Neuronal stem cell (in vitro differentiated cells): ENCODE results near the gene INAFM2.
A peak's percentile ranks its signal among the peaks of the same experiment; 100 is the strongest.

ENCODE experiments used
- DNase-seq: peaks from one replicate; pipeline ENCODE4 v3.0.0-alpha.2; 2013; ENCODE audit warnings: low spot score
- H2AFZ ChIP-seq: one replicate; pipeline ENCODE4 v1.6.1; 2013; ENCODE audit warnings: mild to moderate bottlenecking, low read length, inconsistent platforms
- H2AK5ac ChIP-seq: 2 replicates; pipeline ENCODE4 v1.6.1; 2013; ENCODE audit warnings: low read depth, mild to moderate bottlenecking, inconsistent platforms, low read length, moderate library complexity, mixed read lengths
- H2BK120ac ChIP-seq: 2 replicates; pipeline ENCODE4 v1.6.1; 2013; ENCODE audit warnings: low read depth, mild to moderate bottlenecking, inconsistent platforms, low read length, moderate library complexity, mixed read lengths
- H2BK12ac ChIP-seq: one replicate; pipeline ENCODE4 v1.6.1; 2013; ENCODE audit warnings: low read length, inconsistent platforms
- H2BK15ac ChIP-seq: 2 replicates; pipeline ENCODE4 v1.6.1; 2013; ENCODE audit warnings: mild to moderate bottlenecking, low read length, inconsistent platforms, mixed read lengths
- H2BK5ac ChIP-seq: one replicate; pipeline ENCODE4 v1.6.1; 2013; ENCODE audit warnings: inconsistent platforms, mild to moderate bottlenecking, low read length, moderate library complexity
- H3K14ac ChIP-seq: one replicate; pipeline ENCODE4 v1.6.1; 2013; ENCODE audit warnings: low read length, inconsistent platforms
- H3K18ac ChIP-seq: 2 replicates; pipeline ENCODE4 v1.6.1; 2013; ENCODE audit warnings: low read length, inconsistent platforms
- H3K23ac ChIP-seq: 2 replicates; pipeline ENCODE4 v1.6.1; 2013; ENCODE audit warnings: low read depth, mild to moderate bottlenecking, mixed read lengths, low read length, inconsistent platforms; ENCODE audit not compliant: poor library complexity
- H3K27ac ChIP-seq: replicated peaks from 3 replicates; pipeline ENCODE4 v1.5.1; 2013; ENCODE audit warnings: low read length, inconsistent platforms
- H3K27me3 ChIP-seq, 3 experiments: 2 replicates each; pipeline ENCODE4 v1.6.1; 2013; ENCODE audit warnings: low read length in 3 of 3, mild to moderate bottlenecking in 2 of 3, inconsistent platforms in 1 of 3, low read depth in 1 of 3, mixed read lengths in 1 of 3, moderate library complexity in 1 of 3; ENCODE audit not compliant: control insufficient read depth in 3 of 3, insufficient read depth in 3 of 3
- H3K36me3 ChIP-seq, 2 donors: replicated peaks in 1 of 2; 2 replicates each; pipeline ENCODE4 v1.6.1; 2013; ENCODE audit warnings: low read length in 2 of 2; ENCODE audit not compliant: control insufficient read depth in 2 of 2, insufficient read depth in 2 of 2
- H3K4ac ChIP-seq: 2 replicates; pipeline ENCODE4 v1.6.1; 2013; ENCODE audit warnings: inconsistent platforms, mild to moderate bottlenecking, low read length, moderate library complexity
- H3K4me1 ChIP-seq, 2 donors: 1 replicate in 1 of 2; 2 replicates in 1 of 2; pipeline ENCODE4 v1.6.1; 2013; ENCODE audit warnings: low read length in 2 of 2, low read depth in 1 of 2; ENCODE audit not compliant: control insufficient read depth in 2 of 2, insufficient read depth in 1 of 2
- H3K4me2 ChIP-seq: one replicate; pipeline ENCODE4 v1.6.1; 2013; ENCODE audit warnings: mild to moderate bottlenecking, low read length, inconsistent platforms; ENCODE audit not compliant: insufficient read depth, poor library complexity, severe bottlenecking
- H3K4me3 ChIP-seq, 2 donors: 2 replicates each; pipeline ENCODE4 v1.5.1; 2013; ENCODE audit warnings: low read length in 2 of 2, mild to moderate bottlenecking in 2 of 2, inconsistent platforms in 1 of 2, moderate library complexity in 1 of 2
- H3K79me1 ChIP-seq: one replicate; pipeline ENCODE4 v1.6.1; 2013; ENCODE audit warnings: low read depth, mild to moderate bottlenecking, inconsistent platforms, low read length, moderate library complexity
- H3K9ac ChIP-seq: one replicate; pipeline ENCODE4 v1.6.1; 2013; ENCODE audit warnings: mild to moderate bottlenecking, low read depth, low read length, inconsistent platforms; ENCODE audit not compliant: poor library complexity
- H3K9me3 ChIP-seq, 2 donors: replicated peaks in 1 of 2; 2 replicates each; pipeline versions ENCODE3 to v1.6.1; 2013; ENCODE audit warnings: low read length in 2 of 2, mild to moderate bottlenecking in 2 of 2, inconsistent platforms in 1 of 2, low read depth in 1 of 2, mixed read lengths in 1 of 2, moderate library complexity in 1 of 2; ENCODE audit not compliant: control insufficient read depth in 2 of 2, insufficient read depth in 1 of 2
- H4K8ac ChIP-seq: one replicate; pipeline ENCODE4 v1.6.1; 2013; ENCODE audit warnings: low read depth, mild to moderate bottlenecking, inconsistent platforms, low read length, moderate library complexity
- H4K91ac ChIP-seq: one replicate; pipeline ENCODE4 v1.6.1; 2013; ENCODE audit warnings: low read length, low read depth, mild to moderate bottlenecking, inconsistent platforms; ENCODE audit not compliant: poor library complexity
- WGBS, 2 donors: extraction: QIAGEN DNeasy Blood & Tissue Kit; methylation state at CpG; one replicate each; pipeline ENCODE4 v1.1.7; 2013; ENCODE audit warnings: missing lambda C conversion rate in 2 of 2, mixed read lengths in 1 of 2; ENCODE audit not compliant: insufficient read length in 2 of 2, insufficient replicate concordance in 1 of 2; ENCODE audit errors: extremely low coverage in 2 of 2; 5-methylcytosine and 5-hydroxymethylcytosine counted together

Gene INAFM2

DNA sequence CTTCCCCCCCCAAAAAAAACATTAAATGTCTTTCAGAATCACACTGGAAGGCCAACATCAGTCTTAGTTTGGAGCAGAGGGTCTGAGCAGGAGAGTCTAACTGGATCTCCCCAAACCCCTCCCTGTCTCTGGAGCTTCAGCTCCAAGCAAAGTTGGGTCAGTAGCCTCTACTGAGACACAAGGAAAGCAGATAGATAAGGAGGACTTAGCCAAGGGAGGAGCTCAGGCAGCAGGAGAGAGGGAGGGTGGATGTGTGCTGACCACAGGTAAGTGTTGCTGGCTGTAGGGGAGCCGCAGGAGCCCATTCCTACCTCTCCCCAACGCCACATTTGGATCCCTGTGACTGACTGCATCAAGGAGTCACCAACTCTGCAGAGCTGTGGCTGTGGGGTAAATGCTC is 22.7 kb upstream of the INAFM2 start:
- Histone ChIP-seq H3K9ac (no peak overlapping the region), H2AK5ac (no peak overlapping the region), H3K9me3 (peaks cover 0 to 16% of the 10 kb centered on the region in 2 donors), H3K4me3 (no peak overlapping the region), H2BK12ac (no peak overlapping the region), H2AFZ (no peak overlapping the region), H3K27ac (no peak overlapping the region), H3K27me3 (no peaks in the 10 kb centered on the region), H3K36me3 (no peaks in the 10 kb centered on the region), H2BK15ac (no peak overlapping the region), H4K8ac (no peak overlapping the region), H3K79me1 (no peaks in the 10 kb centered on the region), H3K4me2 (no peak overlapping the region), H3K4me1 (peaks cover 5% of the 10 kb centered on the region in 2 donors), H3K18ac (no peak overlapping the region), H4K91ac (no peak overlapping the region), H2BK5ac (no peak overlapping the region), H3K23ac (no peak overlapping the region), H3K14ac (no peak overlapping the region), H3K4ac (no peak overlapping the region), H2BK120ac (no peak overlapping the region)
- no CpG with 5 or more reads among the region's 2 CpGs for WGBS, 2 donors
- DNase-seq, result no peak

DNA sequence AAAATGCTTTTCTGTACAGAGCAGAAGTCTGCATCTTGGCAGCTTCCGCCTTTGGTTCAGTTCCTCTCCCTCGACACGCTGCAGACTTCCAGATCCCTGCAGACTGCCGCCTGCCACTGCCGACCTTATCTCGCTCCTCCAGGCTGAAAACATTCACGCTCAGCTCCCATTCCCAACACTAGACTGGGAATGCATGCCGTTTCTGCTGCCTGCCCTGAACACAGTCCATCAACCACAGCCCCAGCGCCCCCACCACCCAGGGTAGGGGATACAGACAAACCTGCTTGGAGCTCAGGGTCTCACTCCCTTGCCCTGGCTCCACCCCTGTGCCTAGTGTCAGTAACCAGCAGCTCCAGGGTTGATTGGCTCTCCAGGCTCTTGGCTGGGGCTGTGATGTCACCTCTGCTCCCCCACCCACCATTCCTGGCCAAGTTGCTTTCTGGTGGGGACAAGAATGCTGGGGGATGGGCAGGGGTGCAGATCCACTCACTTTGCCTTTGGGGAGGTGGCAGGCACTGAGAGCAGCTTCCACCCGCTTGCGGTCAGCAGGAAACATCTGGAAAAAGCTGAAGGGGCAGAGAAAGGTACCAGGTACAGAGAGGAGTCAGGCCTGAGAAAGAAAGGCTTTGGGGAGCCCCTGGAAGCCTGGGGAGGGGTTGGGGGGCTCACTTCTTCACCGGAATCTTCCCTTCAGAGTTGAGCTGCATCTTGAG is 21.9 kb upstream of the INAFM2 start:
- no peak overlapping the region for H3K9ac ChIP-seq
- no peak overlapping the region for H4K8ac ChIP-seq
- H2AK5ac ChIP-seq, result no peak overlapping the region
- H3K27ac ChIP-seq, result no peak overlapping the region
- WGBS, 2 donors, result no CpG with 5 or more reads among the region's 12 CpGs
- H3K79me1 ChIP-seq, result no peaks in the 10 kb centered on the region
- H3K18ac ChIP-seq, result peak overlapping the region; percentile 73
- H3K14ac ChIP-seq, result no peak overlapping the region
- no peak overlapping the region for H3K23ac ChIP-seq
- H3K4ac ChIP-seq, result no peak overlapping the region
- H3K4me1 ChIP-seq, result peaks cover 5 to 9% of the 10 kb centered on the region in 2 donors
- H2BK5ac ChIP-seq, result no peak overlapping the region
- no peak overlapping the region for H2BK15ac ChIP-seq
- H4K91ac ChIP-seq, result no peak overlapping the region
- no peak overlapping the region for H3K4me3 ChIP-seq
- H3K4me2 ChIP-seq, result no peak overlapping the region
- no peaks in the 10 kb centered on the region for H3K36me3 ChIP-seq
- H2AFZ ChIP-seq, result peak overlapping the region; percentile 69
- no peak overlapping the region for H2BK12ac ChIP-seq
- peaks cover 0 to 16% of the 10 kb centered on the region in 2 donors for H3K9me3 ChIP-seq
- no peaks in the 10 kb centered on the region for H3K27me3 ChIP-seq
- DNase-seq, result no peak
- H2BK120ac ChIP-seq, result no peak overlapping the region

GRCh38 chr15:40302288-40302886 is 21.1 kb upstream of the INAFM2 start:
- H3K4me2 ChIP-seq, result no peak overlapping the region
- H3K9me3 ChIP-seq, result peaks cover 0 to 16% of the 10 kb centered on the region in 2 donors
- WGBS, 2 donors, result no CpG with 5 or more reads among the region's 19 CpGs
- peaks cover 5 to 16% of the 10 kb centered on the region in 2 donors for H3K4me1 ChIP-seq
- no peak overlapping the region for H3K27ac ChIP-seq
- peak overlapping the region; percentile 79 for H2BK12ac ChIP-seq
- H2BK5ac ChIP-seq, result no peak overlapping the region
- H3K23ac ChIP-seq, result peak overlapping the region; percentile 53
- no peak for DNase-seq
- H3K14ac ChIP-seq, result no peak overlapping the region
- no peak overlapping the region for H3K9ac ChIP-seq
- H2AK5ac ChIP-seq, result peak overlapping the region; percentile 8
- no peak overlapping the region for H3K4ac ChIP-seq
- H3K18ac ChIP-seq, result peak overlapping the region; percentile 44
- no peaks in the 10 kb centered on the region for H3K79me1 ChIP-seq
- H3K27me3 ChIP-seq, result no peaks in the 10 kb centered on the region
- H4K91ac ChIP-seq, result no peak overlapping the region
- H3K36me3 ChIP-seq, result no peaks in the 10 kb centered on the region
- no peak overlapping the region for H2BK120ac ChIP-seq
- no peak overlapping the region for H4K8ac ChIP-seq
- no peak overlapping the region for H2AFZ ChIP-seq
- H2BK15ac ChIP-seq, result no peak overlapping the region
- no peak overlapping the region for H3K4me3 ChIP-seq

- Histone ChIP-seq H3K4ac (no peak overlapping the region), H3K27me3 (no peaks in the 10 kb centered on the region), H3K27ac (no peak overlapping the region), H2AFZ (no peak overlapping the region), H2AK5ac (no peak overlapping the region), H3K9me3 (peaks cover 0 to 16% of the 10 kb centered on the region in 2 donors), H3K9ac (no peak overlapping the region), H4K91ac (no peak overlapping the region), H3K4me2 (no peak overlapping the region), H3K79me1 (no peaks in the 10 kb centered on the region), H2BK15ac (no peak overlapping the region), H2BK120ac (no peak overlapping the region), H3K14ac (no peak overlapping the region), H2BK5ac (peak overlapping the region; percentile 54), H3K23ac (no peak overlapping the region), H3K4me1 (peaks cover 5 to 21% of the 10 kb centered on the region in 2 donors), H3K36me3 (no peaks in the 10 kb centered on the region), H3K4me3 (no peak overlapping the region), H4K8ac (no peak overlapping the region), H2BK12ac (no peak overlapping the region), H3K18ac (no peak overlapping the region)
- no CpG with 5 or more reads among the region's 11 CpGs for WGBS, 2 donors
- no peak for DNase-seq
Measured at GRCh38 chr15:40302981-40303380, 20.5 kb upstream of the INAFM2 start.
